NT2/D1 (cell line): Measurements from ENCODE around the gene GAS6.

Experiments used
- SUZ12 ChIP-seq: IDR thresholded peaks from 2 replicates; pipeline ENCODE4 v1.6.1; 2011; ENCODE audit not compliant: insufficient read length, insufficient read depth; ENCODE audit errors: extremely low read depth
- YY1 ChIP-seq: IDR thresholded peaks from 2 replicates; pipeline ENCODE4 v1.6.1; 2011; ENCODE audit not compliant: insufficient read length, insufficient read depth
- ZNF274 ChIP-seq: IDR thresholded peaks from 2 replicates; pipeline ENCODE4 v1.6.1; 2011; ENCODE audit warnings: mild to moderate bottlenecking, low read depth, low read length

- no peak for TF ChIP-seq YY1
- no peak for TF ChIP-seq ZNF274
- no peak for TF ChIP-seq SUZ12
Measured at GRCh38 chr13:113816254-113816929, 47.5 kb downstream of the GAS6 start.
